Endodermal cell (in vitro differentiated cells): ENCODE measurements around the gene GGA1. TPM values are rescaled to one million over a fixed set of nuclear protein-coding genes. Genes with fewer than 3 reads are reported as not detected.
"Not testable (repeated sequence)": the region's sequence is repeated elsewhere in the genome, so short reads cannot be mapped to it uniquely, and the experiment has no call there.

ENCODE experiments used
- DNase-seq: peaks from one replicate; pipeline ENCODE4 v3.0.0-alpha.2; 2017
- H3K27ac ChIP-seq: 2 replicates; pipeline ENCODE4 v1.5.1; 2013; ENCODE audit warnings: mild to moderate bottlenecking, low read depth, low read length, moderate library complexity
- H3K27me3 ChIP-seq: 2 replicates; pipeline ENCODE4 v1.6.1; 2013; ENCODE audit warnings: mild to moderate bottlenecking, low read length, moderate library complexity; ENCODE audit not compliant: insufficient read depth, control insufficient read depth, poor library complexity, severe bottlenecking
- H3K36me3 ChIP-seq: 2 replicates; pipeline ENCODE4 v1.7.0; 2013; ENCODE audit warnings: mild to moderate bottlenecking, low read length, moderate library complexity; ENCODE audit not compliant: control insufficient read depth, insufficient read depth
- H3K4me1 ChIP-seq: one replicate; pipeline ENCODE4 v1.7.0; 2013; ENCODE audit warnings: low read length; ENCODE audit not compliant: control insufficient read depth, insufficient read depth
- H3K4me3 ChIP-seq: 2 replicates; pipeline ENCODE4 v1.5.1; 2013; ENCODE audit warnings: mild to moderate bottlenecking, low read length, moderate library complexity
- H3K9ac ChIP-seq: 2 replicates; pipeline ENCODE4 v1.6.1; 2013; ENCODE audit warnings: mild to moderate bottlenecking, low read length, moderate library complexity; ENCODE audit not compliant: poor library complexity, severe bottlenecking; ENCODE audit errors: extremely low read depth
- H3K9me3 ChIP-seq: 2 replicates; pipeline ENCODE4 v1.6.1; 2013; ENCODE audit warnings: mild to moderate bottlenecking, low read length, moderate library complexity; ENCODE audit not compliant: control insufficient read depth
- H3K27ac Mint-ChIP-seq: 2 replicates; pipeline ENCODE4 v1.8.0; 2020; ENCODE audit warnings: mixed read lengths
- H3K27me3 Mint-ChIP-seq: 2 replicates; pipeline ENCODE4 v1.8.0; 2021; ENCODE audit warnings: mild to moderate bottlenecking, mixed read lengths; ENCODE audit not compliant: insufficient read depth
- H3K36me3 Mint-ChIP-seq: 2 replicates; pipeline ENCODE4 v1.8.0; 2020; ENCODE audit warnings: low read depth, mixed read lengths
- H3K4me1 Mint-ChIP-seq: 2 replicates; pipeline ENCODE4 v1.8.0; 2020; ENCODE audit warnings: mixed read lengths
- H3K4me3 Mint-ChIP-seq: 2 replicates; pipeline ENCODE4 v1.8.0; 2020; ENCODE audit warnings: mild to moderate bottlenecking, moderate library complexity, mixed read lengths
- H3K9me3 Mint-ChIP-seq: 2 replicates; pipeline ENCODE4 v1.8.0; 2020; ENCODE audit warnings: mild to moderate bottlenecking, mixed read lengths
- CTCF ChIP-seq: fragments of 200-600 bp; sonication (generic); conservative IDR thresholded peaks from 2 replicates; pipeline ENCODE4 v1.5.0; 2021; ENCODE audit warnings: antibody characterized with exemption, mild to moderate bottlenecking
- WGBS, 2 experiments: methylation state at CpG; one replicate each; pipeline versions ENCODE4 v1.1.5 to v1.1.7; 2013; ENCODE audit warnings: missing lambda C conversion rate in 2 of 2, mixed read lengths in 1 of 2; ENCODE audit not compliant: insufficient coverage in 1 of 2, insufficient read length in 1 of 2; 5-methylcytosine and 5-hydroxymethylcytosine counted together
- total RNA-seq, 2 donors: library from RNA; stranded (reverse); fragmentation: NEBNext Ultra II Directional in 1 of 2; extraction: Animal tissue kit (Norgen Biotek cat#: 25700) in 1 of 2; gene quantifications; 2 replicates in 1 of 2; 3 replicates in 1 of 2; pipeline ENCODE4 v1.2.1, GENCODE V29; 2021

The GGA1 gene
- total RNA-seq, 2 donors from 2014 or later: 87.5 TPM

GRCh38 chr22:37654563-37655251 lies 46.1 kb downstream of the GGA1 start:
- H3K4me1 ChIP-seq: peaks cover 4% of the 10 kb centered on the region
- no peak overlapping the region for H3K27ac Mint-ChIP-seq
- H3K4me3 Mint-ChIP-seq: no peak overlapping the region
- no peak overlapping the region for H3K27ac ChIP-seq
- H3K27me3 Mint-ChIP-seq: no peaks in the 10 kb centered on the region
- WGBS, 2 experiments: 93 to 97% methylated on average over 10 to 14 of the region's 14 CpGs
- TF ChIP-seq CTCF: no peak
- H3K4me1 Mint-ChIP-seq: peaks cover 11% of the 10 kb centered on the region
- H3K9ac ChIP-seq: no peak overlapping the region
- H3K27me3 ChIP-seq: no peaks in the 10 kb centered on the region
- H3K9me3 Mint-ChIP-seq: no peaks in the 10 kb centered on the region
- peaks cover 34% of the 10 kb centered on the region for H3K36me3 Mint-ChIP-seq
- no peak for DNase-seq
- peaks cover 11% of the 10 kb centered on the region for H3K36me3 ChIP-seq
- H3K4me3 ChIP-seq: no peak overlapping the region
- H3K9me3 ChIP-seq: no peaks in the 10 kb centered on the region

GRCh38 chr22:37655252-37655563 lies 46.6 kb downstream of the GGA1 start:
- Histone ChIP-seq H3K9ac (no peak overlapping the region), H3K9me3 (no peaks in the 10 kb centered on the region), H3K36me3 (peaks cover 6% of the 10 kb centered on the region), H3K27ac (no peak overlapping the region), H3K4me3 (no peak overlapping the region), H3K27me3 (no peaks in the 10 kb centered on the region), H3K4me1 (peaks cover 6% of the 10 kb centered on the region)
- Mint-ChIP-seq H3K27me3 (no peaks in the 10 kb centered on the region), H3K27ac (no peak overlapping the region), H3K4me1 (peaks cover 16% of the 10 kb centered on the region), H3K9me3 (no peaks in the 10 kb centered on the region), H3K4me3 (no peak overlapping the region), H3K36me3 (peaks cover 29% of the 10 kb centered on the region)
- TF ChIP-seq CTCF: no peak
- WGBS, 2 experiments: 83% methylated on average over 16 of the region's 17 CpGs; no CpG with 5 or more reads in 1 of the 2 experiments
- no peak for DNase-seq

- H3K9ac ChIP-seq, H3K27me3 Mint-ChIP-seq, H3K27ac Mint-ChIP-seq, H3K4me3 ChIP-seq, H3K36me3 ChIP-seq, H3K9me3 Mint-ChIP-seq, H3K27me3 ChIP-seq, H3K27ac ChIP-seq, H3K4me1 ChIP-seq, H3K4me3 Mint-ChIP-seq, DNase-seq, H3K9me3 ChIP-seq: not testable (repeated sequence)
- Mint-ChIP-seq H3K4me1 (peaks cover 28% of the 10 kb centered on the region), H3K36me3 (peaks cover 21% of the 10 kb centered on the region)
- 93% methylated on average over 4 of the region's 4 CpGs for WGBS, 2 experiments
These were observed 47.9 kb downstream of the GGA1 start for GRCh38 chr22:37656583-37656982.
